Femur (tissue), 1 donor: Measurements from ENCODE around the gene HOXA11.

ENCODE experiments used
- DNase-seq: peaks from one replicate; pipeline ENCODE4 v3.0.0-alpha.2; 2017

The HOXA11 gene

DNA sequence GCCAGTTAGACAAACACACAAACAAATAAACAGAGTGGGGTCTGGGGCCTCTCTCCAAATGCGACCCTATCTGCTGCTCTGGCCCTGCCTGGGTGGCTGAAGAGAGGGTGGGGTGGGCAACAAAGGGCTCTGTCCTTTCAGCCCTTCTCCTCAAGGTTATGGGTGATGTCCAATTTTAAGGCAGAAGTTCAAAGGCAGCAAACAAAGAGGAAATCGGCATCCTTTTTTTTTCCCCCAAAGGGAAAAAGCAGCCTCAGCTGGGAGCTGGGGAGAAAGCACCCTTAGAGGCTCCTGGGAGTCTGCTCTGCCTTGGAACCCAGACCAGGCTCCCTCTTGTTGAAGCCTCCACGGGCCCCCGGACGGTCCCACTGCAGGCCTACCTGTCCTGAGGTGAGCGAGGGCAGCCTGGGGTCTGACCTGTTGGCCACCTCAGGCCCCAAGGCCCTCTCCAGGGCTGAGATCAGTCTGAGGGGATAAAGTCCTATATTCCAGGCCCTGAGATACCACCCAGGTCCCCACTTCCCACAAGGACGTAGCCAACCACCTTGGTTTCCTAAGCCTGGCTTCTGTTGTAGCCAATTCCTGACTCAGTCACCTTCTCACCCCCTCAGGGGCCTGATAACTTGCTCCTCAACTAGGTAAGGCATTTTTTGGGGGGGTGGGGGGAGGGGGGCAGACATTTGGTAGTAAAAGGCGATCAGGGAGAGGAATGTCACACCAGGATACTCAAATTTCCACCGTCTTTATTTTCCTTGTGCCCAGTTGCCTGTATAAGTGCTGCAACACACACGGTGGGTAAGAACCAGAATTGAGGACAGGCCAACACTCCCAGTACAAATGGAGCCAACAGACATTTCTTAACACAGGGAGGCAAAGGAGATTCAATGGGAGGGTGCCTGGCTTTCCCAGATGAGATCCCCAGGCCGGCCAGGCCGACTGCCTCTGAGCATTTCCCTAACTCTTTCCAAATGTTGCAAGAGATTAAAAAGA, 4.3 kb downstream of the HOXA11 start:
- peak; percentile 33 for DNase-seq

DNA sequence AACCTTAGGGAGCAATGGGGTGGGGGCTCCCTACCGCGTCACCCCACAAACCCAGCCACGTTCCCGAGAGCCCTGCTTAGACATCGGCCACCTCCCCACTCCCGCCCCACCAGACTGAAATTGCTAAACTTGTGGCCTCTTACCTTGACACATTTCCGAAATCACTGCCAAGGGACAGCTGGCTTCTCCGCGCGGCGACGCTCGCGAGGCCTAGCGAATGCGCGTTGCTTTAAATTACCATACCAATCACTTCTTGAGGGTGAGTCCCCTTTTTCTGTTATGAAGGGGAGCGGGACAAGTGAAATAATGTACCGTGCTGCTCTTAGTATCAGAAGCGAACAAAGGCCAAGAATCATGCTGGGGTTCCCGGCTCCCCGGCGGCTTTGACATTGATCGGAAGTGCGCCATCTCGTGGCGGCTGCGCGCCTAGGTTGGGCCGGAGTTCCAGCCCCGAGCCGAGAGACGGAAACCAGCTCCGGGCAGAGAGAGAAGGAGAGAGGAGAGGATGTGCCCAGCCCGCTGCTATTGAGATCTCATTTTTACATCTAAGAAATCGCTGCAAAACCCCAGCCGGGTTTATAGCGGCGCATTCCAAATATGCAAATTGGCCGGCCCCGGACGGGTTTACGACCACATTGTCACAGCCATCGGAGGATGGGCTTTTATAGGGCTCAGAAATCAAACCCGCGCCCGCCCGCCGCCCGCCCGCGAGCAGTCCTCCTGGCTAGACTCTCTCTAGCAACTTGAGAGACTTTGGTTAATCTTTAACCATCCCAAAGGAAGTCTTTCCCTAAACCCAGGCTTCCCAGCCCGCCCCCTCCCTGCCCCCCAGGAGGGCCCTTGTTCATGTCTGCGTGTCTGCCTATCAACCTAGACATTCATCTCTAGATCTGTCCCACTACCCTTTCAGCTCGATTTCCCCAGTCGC, 5.3 kb downstream of the HOXA11 start:
- peak; percentile 91 for DNase-seq

DNA sequence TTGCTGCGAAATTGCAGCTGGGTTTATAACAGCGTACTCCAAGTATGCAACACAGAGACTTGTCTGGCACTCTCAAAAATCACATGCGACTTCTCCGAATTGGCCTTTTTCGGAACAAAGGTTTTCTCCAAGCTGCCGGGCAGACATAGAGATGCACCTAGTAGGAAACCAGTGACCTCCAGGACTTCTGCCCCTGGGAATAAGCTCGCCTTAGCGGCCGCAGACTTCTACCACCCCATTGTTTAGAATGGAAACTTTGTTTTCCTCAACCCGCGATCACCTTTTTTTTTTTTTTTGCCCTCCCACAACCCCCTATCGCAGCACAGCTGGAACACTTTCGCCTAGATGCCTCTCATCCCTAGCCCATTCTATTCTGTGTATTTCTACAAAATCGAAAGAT, 6.0 kb downstream of the HOXA11 start:
- peak; percentile 38 for DNase-seq

DNA sequence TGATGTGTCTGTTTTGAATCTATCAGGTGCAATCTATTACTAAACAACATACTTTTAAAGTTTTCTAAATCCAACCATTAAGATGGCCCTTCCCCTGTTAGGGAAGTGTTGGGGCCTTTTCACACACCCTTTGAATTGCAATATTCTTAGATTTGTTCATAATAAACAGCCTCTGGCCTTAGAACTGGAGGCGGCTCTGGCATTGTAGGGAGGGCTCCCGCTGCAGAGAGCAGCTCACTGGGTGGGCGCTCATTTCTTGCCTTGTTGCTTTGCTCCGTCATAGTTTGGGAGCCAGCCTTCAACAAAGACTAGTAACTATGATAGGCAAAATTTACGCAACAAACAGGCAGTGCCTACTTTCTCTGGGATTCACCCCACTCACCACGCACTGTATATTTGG, 6.7 kb downstream of the HOXA11 start:
- DNase-seq: peak; percentile 40

DNA sequence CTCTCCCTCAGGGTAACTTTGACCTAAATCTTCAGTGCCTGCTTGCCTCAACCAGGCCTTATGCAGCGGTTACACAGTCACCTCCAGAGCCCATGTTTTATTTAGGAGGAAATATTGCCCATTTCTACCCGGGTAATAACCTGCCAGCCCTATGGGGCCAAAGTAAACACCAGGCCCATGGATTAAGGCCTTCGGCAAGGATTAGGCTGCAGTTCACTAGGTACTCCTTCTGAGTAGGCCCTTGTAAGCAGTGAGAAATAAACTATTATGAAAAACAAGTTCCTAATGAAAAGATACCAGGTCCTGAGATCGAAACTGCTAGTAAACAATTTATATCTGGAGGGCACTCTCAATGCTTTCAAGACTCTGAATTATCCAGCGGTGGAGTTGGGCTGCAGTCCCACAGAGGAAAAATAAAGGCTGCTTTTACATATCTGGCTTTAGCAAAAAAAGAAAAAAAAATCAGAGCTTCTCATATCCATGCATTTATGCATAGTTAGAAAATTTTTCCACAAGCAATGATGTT, 7.2 kb downstream of the HOXA11 start:
- peak; percentile 38 for DNase-seq

DNA sequence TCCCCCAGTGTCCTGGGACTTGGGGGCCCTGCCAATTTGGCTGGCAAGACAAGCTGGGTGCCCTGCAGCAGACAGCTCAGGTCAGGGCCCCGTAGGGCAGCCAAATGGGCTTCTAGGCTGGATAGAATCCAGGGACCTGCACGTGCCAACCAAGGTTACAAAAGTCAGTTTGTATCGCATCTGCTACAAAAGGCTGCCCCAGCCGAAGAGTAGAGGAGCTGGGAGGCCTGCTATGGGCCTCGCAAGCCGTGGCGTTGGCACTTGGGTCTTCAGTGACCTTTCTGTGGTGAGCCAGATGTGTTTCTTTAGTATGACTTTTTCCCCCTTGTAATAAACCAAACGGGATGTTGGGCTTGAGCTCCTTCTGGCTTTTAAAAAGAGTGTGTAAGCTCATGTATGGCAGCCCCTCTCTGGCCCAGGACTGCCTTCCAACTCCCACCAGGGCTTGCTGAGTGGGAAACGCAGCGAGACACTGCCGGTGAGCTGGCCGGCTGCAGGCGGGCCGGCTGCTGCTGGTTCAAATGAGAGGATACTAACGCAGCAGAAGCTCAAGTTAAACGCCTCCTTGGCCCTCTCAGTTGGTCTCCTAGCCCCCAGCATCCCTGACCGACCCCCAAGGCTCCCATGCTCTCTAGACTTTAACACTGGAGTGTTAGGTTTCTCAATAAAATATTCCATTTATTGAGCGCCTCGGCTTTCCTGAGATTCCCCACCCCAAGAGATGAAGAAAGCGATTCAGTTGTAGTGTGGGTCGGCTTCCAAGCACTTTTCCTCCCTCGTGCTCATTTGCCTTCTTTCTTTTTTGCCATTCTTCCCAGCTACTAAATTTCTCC, 7.9 kb downstream of the HOXA11 start:
- peak; percentile 51 for DNase-seq

DNA sequence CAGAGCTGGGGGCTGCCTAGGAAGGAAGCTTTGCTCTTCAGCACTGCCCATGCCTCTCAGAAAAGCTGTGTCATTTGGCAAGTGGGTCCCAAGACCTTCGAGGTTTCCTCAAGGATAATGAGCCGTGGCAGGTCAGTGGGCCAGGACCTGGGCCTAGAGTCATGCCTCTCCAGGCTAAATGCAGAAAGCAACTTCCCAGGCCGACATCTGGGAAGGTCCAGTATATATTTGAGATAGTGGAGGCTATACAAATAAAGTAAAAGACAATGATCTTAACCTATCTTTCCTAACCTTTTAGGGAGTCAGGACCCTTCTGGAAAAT, 8.5 kb downstream of the HOXA11 start:
- no peak for DNase-seq

DNA sequence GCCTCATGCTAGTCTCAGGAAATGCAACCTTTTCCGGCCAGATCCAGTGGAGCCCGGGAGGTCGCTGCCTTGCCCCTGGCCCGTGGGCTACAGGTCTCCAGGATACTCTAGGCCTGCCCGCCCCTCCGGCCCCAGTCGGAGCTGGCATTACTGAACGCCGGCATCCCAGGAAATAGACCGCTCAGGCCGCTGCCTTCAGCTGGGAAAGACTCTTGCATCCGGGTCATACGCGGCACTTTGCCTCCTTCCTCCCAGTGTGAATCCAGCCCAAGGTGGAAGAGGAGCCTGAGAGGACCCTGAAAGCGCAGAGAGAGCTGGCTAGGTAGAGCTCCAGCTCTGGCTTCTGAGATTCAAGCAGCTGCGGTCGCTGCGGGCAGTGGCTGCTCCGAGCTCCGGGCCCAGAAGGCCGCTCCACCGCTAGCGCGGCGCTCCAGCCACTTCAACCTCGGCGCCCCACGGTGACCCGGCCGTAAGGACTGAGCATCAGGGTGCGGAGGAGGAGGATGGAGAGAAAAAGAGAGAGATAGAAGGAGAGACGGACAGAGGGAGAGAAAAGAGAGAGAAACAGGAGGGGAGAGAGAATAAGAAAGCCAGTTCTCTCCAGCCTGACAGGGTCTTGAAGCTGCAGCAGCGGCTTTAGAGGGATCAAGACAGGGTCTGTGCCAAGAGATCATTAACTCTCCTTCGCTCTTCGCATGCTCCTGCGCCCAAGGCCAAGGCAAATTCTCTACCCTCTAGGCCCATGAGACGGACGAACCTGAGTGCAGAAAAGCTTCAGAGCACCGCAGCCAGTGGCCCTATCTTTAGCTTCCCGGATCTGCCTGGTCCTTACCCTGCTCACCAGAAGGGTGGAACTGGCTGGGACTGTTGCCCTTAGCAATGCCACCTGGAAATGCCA, 9.2 kb downstream of the HOXA11 start:
- DNase-seq: peak; percentile 49

DNA sequence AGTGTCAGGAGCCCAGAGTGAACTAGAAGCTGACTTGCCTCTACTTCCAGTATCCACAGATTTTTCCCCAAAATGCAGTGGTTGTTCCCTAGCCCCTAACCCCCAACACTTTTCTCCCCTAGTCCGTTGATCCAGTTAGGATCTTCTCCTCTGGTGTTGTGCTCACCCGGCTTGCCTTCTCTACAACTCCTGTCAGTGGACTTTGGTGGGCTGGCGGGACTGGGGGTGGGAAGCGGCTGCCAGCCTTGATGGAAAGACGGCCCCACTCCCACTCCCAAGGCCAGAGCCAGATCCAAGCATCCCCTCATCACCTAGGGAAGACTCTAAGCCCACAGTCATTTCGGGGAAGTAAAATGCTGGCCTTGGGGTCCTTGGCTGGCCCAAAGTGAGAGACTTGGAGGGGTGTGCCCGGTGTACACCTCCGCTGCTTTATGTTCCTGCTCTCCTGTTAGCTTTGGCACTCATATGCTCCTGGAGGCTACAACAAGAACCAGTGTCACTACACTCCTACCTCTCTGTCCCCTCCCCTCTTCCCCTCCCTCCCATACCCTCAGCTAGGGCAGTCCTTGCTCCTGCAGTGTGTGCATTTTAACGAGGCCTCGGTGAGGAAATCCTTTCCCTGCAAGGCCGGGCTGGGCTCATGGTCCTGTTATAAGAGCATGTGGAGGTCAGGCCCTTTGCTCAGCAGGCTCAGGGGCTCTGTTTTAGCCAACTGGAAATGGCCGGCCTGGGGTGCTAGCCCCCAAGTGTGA, 10.0 kb downstream of the HOXA11 start:
- DNase-seq: peak; percentile 60

DNA sequence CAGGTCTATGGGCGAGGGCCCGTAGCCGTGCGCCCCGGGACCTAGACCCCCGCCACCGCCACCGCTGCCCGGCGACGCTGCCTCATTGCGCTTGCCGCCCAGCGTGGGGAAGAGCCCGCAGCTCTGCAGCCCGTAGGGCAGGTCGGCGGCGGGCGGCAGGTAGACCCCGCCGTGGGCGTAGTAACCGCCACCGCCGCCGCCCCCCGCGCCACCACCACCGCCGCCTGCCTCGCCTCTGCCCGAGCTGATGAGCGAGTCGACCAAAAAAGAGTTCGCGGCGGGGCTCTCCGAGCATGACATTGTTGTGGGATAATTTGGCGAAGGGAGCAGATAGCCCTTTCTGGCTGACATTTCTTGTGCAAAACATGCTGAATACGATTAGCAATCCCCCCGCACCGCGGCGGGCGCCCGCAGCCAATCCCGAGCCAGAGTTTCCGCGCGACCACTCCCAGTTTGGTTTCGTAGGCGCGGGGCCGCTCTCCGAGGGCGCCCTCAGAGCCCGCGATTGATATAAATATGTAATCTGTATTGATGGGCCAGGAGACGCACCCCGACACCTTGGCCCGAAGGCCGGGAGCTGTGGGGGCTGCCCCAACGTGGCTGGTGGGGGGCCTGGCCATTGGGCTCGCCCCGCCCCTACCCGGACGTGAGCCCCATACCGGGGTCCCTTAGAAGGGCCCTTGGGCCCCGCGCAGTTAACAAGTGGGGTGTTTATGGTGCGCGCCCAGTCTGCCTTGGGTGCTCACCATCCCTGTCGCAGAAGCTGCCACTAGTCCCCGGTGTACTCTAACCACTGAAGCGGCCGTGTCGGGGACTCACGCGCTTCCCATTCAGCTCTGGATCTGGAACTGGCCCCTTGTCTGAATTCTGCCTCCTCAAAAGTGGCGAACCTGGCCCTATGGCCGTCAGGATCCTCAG, 10.8 kb downstream of the HOXA11 start, which contains the start of gene HOXA10:
Gene HOXA10 (minus strand): TSS at position 365 of the 918 bp plus-strand sequence. CDS start 14 bp downstream, at position 351.
- peak; percentile 89 for DNase-seq

DNA sequence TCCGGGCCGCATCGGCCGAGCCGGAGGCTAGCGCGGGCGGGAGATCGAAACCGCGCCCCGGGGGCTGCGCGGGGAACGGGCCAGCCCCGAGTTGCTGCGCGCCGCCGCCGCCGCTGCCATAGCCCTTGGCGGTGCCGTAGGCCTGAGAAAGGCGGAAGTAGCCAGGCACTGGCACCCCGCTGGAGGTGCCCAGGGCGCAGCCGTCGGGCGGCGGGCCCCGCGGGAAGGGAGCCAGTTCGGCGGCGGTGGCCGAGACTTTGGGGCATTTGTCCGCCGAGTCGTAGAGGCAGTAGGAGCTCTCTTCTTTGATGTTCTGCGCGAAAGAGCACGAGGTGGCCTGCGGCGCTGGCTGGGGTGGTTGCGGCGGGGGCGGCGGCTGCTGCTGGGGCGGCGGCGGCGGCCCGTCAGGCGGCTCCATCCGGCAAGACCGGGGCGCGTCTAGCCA, 11.5 kb downstream of the HOXA11 start:
- peak; percentile 53 for DNase-seq

DNA sequence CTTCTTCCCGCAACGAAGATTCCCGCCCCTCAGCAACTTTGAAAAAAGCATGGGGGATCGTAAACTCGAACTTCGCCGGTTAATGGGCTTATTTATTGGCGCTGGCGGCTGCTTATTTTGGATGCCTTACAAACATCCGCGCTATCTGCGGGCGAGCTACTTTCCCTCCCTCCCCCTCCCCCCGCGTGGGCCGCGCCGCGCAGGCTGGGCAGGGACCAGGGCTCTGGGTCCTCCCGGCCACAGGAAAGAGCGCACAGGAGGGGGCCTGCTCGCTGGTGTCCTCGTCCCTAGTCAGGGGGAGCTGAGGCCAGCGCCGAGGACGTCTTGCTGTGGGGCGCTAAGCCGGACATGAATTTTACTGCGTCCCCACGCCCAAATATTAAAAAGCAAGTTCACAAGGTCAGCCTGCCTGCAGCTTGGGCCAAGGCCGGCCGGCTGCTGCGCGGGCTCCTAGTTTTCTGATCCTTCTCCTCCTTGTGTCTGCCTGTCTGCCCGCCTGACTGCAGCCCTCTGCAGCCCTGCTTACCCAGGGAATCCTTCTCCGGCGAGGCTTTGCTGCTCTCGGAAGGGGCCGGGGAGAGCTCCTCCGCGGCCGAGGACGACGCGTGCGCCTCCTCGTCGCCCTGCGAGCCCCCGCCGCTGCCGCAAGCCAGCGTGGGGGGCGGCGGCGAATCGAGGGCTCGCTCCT, 12.1 kb downstream of the HOXA11 start:
- DNase-seq: peak; percentile 87

DNA sequence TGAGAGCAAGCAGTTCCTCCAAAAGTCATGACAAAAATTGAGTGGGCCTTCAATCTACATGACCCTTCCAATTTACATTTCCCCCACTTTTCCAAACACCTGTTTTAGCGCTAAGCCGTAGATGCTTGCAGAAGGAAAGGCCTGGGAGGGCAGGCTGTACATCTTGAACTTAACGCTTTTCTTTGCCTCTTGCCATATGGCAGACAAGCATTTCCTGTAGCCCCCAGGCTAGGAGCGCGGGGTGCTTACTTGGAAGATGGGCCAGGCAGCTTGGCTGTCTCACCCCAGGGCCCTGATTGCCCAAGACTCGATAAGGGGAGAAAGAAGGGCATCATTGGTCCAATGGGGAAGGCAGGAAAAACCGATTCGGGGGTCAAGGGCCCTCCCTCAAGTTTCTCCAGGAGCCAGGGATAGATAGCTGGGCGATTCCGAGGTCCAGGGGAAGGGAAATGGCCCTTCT, 12.7 kb downstream of the HOXA11 start:
- DNase-seq: peak; percentile 53

DNA sequence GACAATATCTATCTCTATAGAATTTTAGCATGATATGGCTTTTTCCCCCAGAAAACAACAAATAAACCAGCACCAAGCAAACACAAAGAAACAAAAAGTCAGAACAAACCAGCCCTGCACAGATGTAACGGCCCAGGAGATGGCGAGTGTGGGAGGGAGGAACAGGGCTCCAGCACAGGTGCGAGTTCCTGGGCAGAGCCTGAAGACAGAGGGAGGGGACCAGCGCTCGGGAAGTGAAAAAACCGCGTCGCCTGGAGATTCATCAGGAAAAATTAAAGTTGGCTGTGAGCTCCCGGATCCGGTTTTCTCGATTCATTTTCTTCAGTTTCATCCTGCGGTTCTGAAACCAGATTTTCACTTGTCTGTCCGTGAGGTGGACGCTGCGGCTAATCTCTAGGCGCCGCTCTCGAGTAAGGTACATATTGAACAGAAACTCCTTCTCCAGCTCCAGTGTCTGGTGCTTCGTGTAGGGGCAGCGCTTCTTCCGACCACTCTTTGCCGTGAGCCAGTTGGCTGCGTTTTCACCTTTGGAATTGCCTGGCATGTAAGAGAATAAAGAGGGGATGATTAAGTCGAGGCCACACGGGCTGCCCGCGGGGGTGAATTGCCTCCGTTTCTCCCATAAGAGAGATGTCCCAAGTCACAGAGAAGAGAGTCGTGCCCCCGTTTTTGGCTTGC, 13.3 kb downstream of the HOXA11 start:
- peak; percentile 60 for DNase-seq

DNA sequence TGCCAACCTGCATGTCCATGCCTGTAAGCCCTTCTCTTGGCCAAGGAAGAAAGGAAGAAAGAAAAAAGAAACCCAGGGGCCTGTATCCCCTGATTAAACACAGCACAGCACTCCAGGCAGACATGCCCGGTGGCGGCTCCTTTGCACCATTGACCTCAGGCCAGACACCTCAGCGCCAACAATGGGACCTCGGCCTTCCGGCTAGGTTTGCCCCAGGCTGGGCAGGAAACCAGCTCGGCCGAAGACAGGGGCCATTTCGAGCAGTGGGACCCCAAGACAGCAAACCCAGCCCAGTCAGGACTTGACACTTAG, 13.8 kb downstream of the HOXA11 start:
- peak; percentile 59 for DNase-seq

DNA sequence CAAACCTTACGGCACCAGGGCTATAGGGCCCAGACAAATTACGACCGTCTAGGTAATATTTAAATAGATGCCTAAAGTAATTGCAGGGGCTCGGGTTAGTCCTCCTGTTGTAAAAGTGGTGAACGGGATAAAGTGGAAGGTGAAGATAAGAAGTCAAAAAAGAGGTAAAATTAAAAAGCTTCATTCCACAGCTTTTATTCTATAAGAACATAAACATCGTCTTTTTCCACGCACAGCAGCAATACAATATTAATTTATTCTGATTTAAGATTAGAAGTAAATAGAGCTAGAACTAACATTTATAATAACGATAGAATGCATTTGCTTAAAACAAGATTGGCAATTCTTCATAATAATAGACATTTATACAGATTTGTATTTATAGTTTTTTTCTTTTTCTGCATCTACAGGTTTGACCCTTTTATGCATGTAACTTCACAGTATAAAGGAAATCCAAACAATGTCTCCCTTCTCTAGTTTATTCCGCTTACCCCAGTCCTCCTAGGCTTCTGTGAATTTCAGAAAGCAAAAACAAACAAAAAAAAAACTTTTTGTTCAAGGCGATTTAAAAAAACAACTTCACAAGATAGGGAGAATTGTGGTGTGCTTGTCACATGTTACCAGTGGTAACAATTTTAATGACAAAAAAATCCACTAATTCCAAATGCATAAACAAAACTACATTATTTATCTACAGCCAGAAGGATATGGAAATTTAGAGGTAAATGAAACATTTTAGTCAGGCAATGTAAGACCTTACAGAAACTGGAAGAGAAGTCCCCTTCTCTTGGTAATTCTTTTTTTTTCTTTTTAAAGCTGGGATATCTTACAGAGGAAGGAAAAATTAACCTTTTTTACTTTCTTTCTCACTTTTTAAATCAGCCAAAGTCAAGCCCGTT, 14.4 kb downstream of the HOXA11 start:
- DNase-seq: no peak
